ENCODE measurements around the gene DTNA.

The DTNA gene

GRCh38 chr18:34847408-34847807, 137.3 kb downstream of the DTNA start:
- in situ Hi-C loops (cut with MboI; ENCODE audit: low sequenced_read_pairs): no loop called here

GRCh38 chr18:34848156-34848555, 138.1 kb downstream of the DTNA start:
- in situ Hi-C loops (cut with MboI; ENCODE audit: low sequenced_read_pairs): no loop called here

GRCh38 chr18:34848695-34849094, 138.6 kb downstream of the DTNA start:
- in situ Hi-C loops (cut with MboI; ENCODE audit: low sequenced_read_pairs): no loop called here

GRCh38 chr18:34857320-34857719, 147.2 kb downstream of the DTNA start:
- in situ Hi-C loops (cut with MboI; ENCODE audit: low sequenced_read_pairs): no loop called here

GRCh38 chr18:34858188-34858587, 148.1 kb downstream of the DTNA start:
- in situ Hi-C loops (cut with MboI; ENCODE audit: low sequenced_read_pairs): no loop called here

GRCh38 chr18:34859496-34859895, 149.4 kb downstream of the DTNA start:
- in situ Hi-C loops (cut with MboI; ENCODE audit: low sequenced_read_pairs): no loop called here

GRCh38 chr18:34862561-34862960, 152.5 kb downstream of the DTNA start:
- in situ Hi-C loops (cut with MboI; ENCODE audit: low sequenced_read_pairs): no loop called here

GRCh38 chr18:34863702-34864101, 153.6 kb downstream of the DTNA start:
- in situ Hi-C loops (cut with MboI; ENCODE audit: low sequenced_read_pairs): no loop called here

- in situ Hi-C loops (cut with MboI; ENCODE audit: low sequenced_read_pairs): no loop called here
Observed at GRCh38 chr18:34864836-34865497, 154.9 kb downstream of the DTNA start.

GRCh38 chr18:34866310-34866709, 156.2 kb downstream of the DTNA start:
- in situ Hi-C loops (cut with MboI; ENCODE audit: low sequenced_read_pairs): no loop called here

- in situ Hi-C loops (cut with MboI; ENCODE audit: low sequenced_read_pairs): no loop called here
Observed at GRCh38 chr18:34866739-34867138, 156.6 kb downstream of the DTNA start.

- in situ Hi-C loops (cut with MboI; ENCODE audit: low sequenced_read_pairs): no loop called here
Observed at GRCh38 chr18:34867520-34867919, 157.4 kb downstream of the DTNA start.

GRCh38 chr18:34870555-34871310, 160.6 kb downstream of the DTNA start:
- in situ Hi-C loops (cut with MboI; ENCODE audit: low sequenced_read_pairs): no loop called here

- in situ Hi-C loops (cut with MboI; ENCODE audit: low sequenced_read_pairs): no loop called here
Observed at GRCh38 chr18:34871435-34871834, 161.3 kb downstream of the DTNA start.

GRCh38 chr18:34872066-34872465, 162.0 kb downstream of the DTNA start:
- in situ Hi-C loops (cut with MboI; ENCODE audit: low sequenced_read_pairs): no loop called here

GRCh38 chr18:34873986-34874580, 164.0 kb downstream of the DTNA start:
- in situ Hi-C loops (cut with MboI; ENCODE audit: low sequenced_read_pairs): no loop called here

- in situ Hi-C loops (cut with MboI; ENCODE audit: low sequenced_read_pairs): no loop called here
Observed at GRCh38 chr18:34875150-34875549, 165.1 kb downstream of the DTNA start.

- in situ Hi-C loops (cut with MboI; ENCODE audit: low sequenced_read_pairs): no loop called here
Observed at GRCh38 chr18:34880403-34880802, 170.3 kb downstream of the DTNA start.

GRCh38 chr18:34880882-34881834, 171.1 kb downstream of the DTNA start:
- in situ Hi-C loops (cut with MboI; ENCODE audit: low sequenced_read_pairs): no loop called here

GRCh38 chr18:34884436-34884835, 174.3 kb downstream of the DTNA start:
- in situ Hi-C loops (cut with MboI; ENCODE audit: low sequenced_read_pairs): no loop called here

GRCh38 chr18:34886177-34886576, 176.1 kb downstream of the DTNA start:
- in situ Hi-C loops (cut with MboI; ENCODE audit: low sequenced_read_pairs): no loop called here

Data from HL-60/S4 treated with retinoic acid at 250 ng/mL for 4 days and 3 days (cell line).